ENCODE measurements around the gene ELL. TPM values are rescaled to one million over a fixed set of nuclear protein-coding genes. Genes with fewer than 3 reads are reported as not detected.

ELL gene
- total RNA-seq, 1 donor, result 19.9 TPM

DNA sequence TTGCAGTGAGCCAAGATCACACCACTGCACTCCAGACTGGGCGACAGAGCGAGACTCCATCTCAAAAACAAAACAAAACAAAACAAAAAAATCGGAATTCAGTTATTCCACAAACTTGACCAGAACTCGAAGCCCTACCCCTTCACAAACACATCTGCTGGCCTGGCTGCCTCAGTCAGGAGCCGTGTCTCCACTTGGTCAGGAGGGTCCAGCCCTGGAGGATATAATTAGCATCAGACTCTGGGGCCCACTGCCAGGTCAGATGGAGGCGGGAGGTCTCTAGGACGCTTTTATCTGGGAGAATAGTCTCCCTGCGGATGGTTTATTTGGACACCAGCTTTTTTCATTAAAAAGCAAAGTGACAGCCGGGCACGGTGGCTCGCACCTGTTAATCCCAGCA is 8.0 kb downstream of the ELL start:
- TF ChIP-seq, protein P1, sequence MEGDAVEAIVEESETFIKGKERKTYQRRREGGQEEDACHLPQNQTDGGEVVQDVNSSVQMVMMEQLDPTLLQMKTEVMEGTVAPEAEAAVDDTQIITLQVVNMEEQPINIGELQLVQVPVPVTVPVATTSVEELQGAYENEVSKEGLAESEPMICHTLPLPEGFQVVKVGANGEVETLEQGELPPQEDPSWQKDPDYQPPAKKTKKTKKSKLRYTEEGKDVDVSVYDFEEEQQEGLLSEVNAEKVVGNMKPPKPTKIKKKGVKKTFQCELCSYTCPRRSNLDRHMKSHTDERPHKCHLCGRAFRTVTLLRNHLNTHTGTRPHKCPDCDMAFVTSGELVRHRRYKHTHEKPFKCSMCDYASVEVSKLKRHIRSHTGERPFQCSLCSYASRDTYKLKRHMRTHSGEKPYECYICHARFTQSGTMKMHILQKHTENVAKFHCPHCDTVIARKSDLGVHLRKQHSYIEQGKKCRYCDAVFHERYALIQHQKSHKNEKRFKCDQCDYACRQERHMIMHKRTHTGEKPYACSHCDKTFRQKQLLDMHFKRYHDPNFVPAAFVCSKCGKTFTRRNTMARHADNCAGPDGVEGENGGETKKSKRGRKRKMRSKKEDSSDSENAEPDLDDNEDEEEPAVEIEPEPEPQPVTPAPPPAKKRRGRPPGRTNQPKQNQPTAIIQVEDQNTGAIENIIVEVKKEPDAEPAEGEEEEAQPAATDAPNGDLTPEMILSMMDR (IDR thresholded peaks at IDR 0.05; ENCODE audit: insufficient read depth, low read depth, low read length), result no peak
- peak; percentile 58 for DNase-seq (ENCODE audit: low read depth)
- no peak overlapping the region for H3K4me3 ChIP-seq (ENCODE audit: low read depth, low read length)

DNA sequence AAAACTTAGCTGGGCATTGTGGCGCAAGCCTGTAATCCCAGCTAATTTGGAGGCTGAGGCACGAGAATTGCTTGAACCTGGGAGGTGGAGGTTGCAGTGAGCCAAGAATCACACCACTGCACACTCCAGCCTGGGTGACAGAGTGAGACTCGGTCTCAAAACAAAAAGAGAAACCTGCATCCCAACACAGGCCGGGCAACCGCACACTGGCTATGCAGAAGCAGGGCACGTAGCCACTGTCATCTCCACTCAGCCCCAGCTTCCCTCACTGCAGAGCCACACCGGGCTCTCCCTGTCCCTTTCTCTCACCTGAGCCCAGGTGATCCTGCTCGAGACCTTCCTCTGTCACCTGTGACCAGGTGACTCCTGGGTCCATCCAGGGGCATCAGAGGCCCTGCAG is 11.7 kb downstream of the ELL start:
- DNase-seq (ENCODE audit: low read depth), result no peak
- TF ChIP-seq, protein P1 (IDR thresholded peaks at IDR 0.05; ENCODE audit: insufficient read depth, low read depth, low read length), result no peak

DNA sequence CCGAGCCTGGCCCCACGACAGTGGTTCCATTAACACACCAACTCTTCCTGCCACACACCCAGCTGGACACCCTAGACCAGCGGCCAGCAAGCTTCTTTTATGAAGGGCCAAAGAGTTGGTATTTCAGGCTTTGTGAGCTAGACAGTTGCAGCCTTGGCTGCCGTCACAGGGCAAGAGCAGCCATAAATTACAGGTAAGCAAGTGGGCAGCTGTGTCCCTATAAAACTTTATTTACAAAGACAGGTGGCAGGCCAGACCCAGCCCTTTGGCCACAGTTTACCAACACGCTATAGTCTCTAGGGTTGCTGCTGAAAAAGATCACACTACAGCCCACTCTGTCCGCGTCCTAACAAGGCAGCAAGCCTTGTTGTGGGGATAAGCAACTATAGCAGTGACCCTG is 13.3 kb downstream of the ELL start:
- DNase-seq (ENCODE audit: low read depth), result no peak
- no peak overlapping the region for H3K4me3 ChIP-seq (ENCODE audit: low read depth, low read length)
- TF ChIP-seq, protein P1 (IDR thresholded peaks at IDR 0.05; ENCODE audit: insufficient read depth, low read depth, low read length), result no peak

More for the DNA sequence above, 11.7 kb downstream of the ELL start:
- H3K4me3 ChIP-seq (ENCODE audit: low read depth, low read length), result no peak overlapping the region

DNA sequence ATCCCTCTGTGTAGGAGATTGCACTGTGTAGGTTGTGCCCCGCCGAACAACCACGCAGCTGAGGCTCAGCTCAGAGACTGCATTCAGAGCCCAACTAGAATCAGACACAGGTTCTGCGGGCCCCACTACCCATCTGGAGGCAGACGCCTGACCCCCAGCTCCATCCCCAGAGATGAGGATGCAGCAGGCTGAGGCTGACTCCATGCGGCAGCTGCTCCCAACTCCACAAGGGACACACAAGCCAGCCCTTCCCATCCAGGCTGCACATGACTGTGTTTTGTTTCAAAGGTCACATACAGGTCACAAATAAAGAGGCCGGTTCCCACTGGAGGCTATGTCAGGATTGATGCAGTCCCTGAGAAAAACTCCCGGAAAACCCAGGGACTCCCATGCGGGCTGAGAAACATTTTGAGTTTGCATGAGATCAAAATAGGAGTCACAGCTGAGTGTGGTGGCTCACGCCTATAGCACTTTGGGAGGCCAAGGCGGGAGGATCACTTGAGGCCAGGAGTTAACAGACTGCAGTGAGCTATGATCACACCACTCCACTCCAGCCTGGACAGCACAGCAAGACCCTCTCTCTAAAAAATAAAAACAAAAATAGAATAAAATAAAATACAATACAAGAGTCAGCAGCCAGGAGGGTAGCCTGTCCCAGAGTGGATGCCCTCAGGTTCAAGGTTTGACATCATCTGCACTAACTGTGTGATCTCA is 14.0 kb downstream of the ELL start:
- TF ChIP-seq, protein P1 (IDR thresholded peaks at IDR 0.05; ENCODE audit: insufficient read depth, low read depth, low read length), result no peak
- H3K4me3 ChIP-seq (ENCODE audit: low read depth, low read length), result no peak overlapping the region
- DNase-seq (ENCODE audit: low read depth), result peak; percentile 85

DNA sequence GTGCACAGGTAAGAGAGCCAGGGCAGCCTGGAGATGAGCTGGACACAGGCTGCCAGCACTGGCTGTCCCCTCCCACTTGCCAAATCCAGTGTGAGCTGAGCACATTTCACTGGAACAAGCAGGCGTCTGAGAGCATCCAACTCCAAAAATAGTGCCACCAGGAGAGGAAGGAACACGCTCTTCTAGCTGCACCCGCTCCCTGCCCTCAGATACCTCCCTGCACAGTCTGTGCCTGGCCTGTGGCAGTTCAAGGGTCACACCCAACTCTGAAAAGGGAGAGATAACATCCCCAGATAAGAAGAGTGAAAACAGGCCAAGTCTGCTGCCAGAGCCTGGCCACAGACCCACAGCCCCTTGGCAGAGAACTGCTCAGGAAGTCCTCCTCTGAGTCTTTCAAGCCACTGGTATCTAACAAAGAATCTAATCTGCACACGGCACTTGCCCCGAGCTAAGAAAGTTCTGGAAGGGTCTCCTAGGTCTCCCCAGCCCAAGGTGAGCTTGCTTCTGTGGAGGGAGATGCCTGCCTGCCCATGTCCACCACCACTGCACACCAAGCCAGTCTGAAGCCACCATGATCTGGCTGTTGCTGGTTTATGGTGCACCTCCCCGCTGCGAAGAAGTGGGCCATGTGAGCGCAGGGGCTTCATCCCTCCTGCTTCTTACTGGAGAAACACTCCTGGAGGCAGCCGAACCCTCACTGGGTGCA is 14.7 kb downstream of the ELL start:
- peak; percentile 37 for DNase-seq (ENCODE audit: low read depth)
- H3K4me3 ChIP-seq (ENCODE audit: low read depth, low read length), result no peak overlapping the region
- TF ChIP-seq, protein P1 (IDR thresholded peaks at IDR 0.05; ENCODE audit: insufficient read depth, low read depth, low read length), result no peak

DNA sequence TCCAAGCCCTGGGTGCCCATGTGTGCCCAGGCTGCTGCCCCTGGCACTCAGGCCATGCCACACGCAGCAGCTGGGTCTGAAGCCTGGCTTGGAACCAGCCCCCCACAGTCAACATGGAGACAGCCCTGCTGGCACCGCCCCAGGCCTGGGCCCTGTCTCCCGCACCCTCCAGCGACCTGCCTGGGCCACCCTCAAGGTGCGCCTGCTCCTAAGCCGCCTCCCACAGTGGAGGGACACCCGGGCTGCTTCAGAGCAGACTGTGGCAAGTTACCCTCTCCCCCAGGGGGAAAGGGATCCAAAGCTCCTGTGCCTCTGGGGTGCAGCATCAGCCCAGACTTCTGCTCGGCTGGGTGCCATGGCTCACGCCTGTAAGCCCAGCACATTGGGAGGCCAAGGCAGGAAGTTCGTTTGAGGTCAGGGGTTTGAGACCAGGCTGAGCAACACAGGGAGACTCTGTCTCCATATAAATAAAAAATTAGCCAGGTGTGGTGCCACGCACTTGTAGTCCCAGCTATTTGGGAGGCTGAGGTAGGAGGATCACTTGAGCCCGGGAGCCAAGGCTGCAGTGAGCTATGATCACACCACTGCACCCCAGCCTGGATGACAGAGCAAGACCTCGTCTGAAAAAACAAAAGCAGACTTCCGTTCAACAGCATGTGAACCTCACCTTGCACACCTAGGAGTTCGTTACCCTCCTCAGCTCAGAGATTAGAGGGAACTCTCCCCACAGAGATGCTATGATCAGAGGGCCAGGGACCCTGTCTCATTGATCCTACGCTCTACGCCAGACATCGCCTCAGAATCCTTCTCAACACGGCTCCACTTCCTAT is 15.6 kb downstream of the ELL start:
- TF ChIP-seq, protein P1 (IDR thresholded peaks at IDR 0.05; ENCODE audit: insufficient read depth, low read depth, low read length), result no peak

More for the DNA sequence above, 15.6 kb downstream of the ELL start:
- H3K4me3 ChIP-seq (ENCODE audit: low read depth, low read length), result no peak overlapping the region
- no peak for DNase-seq (ENCODE audit: low read depth)

All from fibroblast of villous mesenchyme (primary cell).